ENCODE results near the gene GRID1.

The GRID1 gene

GRCh38 chr10:85604136-85604725, 762.4 kb downstream of the GRID1 start:
- Histone ChIP-seq H3K27me3 (no peaks in the 10 kb centered on the region), H3K9me3 (no peaks in the 10 kb centered on the region), H3K4me3 (no peak overlapping the region), H3K4me1 (no peaks in the 10 kb centered on the region), H3K27ac (no peak overlapping the region), H3K36me3 (peaks cover 0 to 4% (median 0%) of the 10 kb centered on the region in 3 donors)
- TF ChIP-seq CTCF (IDR thresholded peaks at IDR 0.05), result no peak
- intact Hi-C loops (cut with DNase I; ENCODE audit: low total_unique reads), result no loop called here
- no peak for DNase-seq

GRCh38 chr10:85603151-85603940, 763.2 kb downstream of the GRID1 start:
- Histone ChIP-seq H3K27me3 (no peaks in the 10 kb centered on the region), H3K36me3 (peaks cover 0 to 4% (median 0%) of the 10 kb centered on the region in 3 donors), H3K27ac (no peak overlapping the region), H3K4me3 (no peak overlapping the region), H3K4me1 (no peaks in the 10 kb centered on the region), H3K9me3 (no peaks in the 10 kb centered on the region)
- intact Hi-C loops (cut with DNase I; ENCODE audit: low total_unique reads), result no loop called here
- DNase-seq, result no peak
- no peak for TF ChIP-seq CTCF (IDR thresholded peaks at IDR 0.05)

GRCh38 chr10:85602713-85603112, 763.9 kb downstream of the GRID1 start:
- H3K9me3 ChIP-seq, result no peaks in the 10 kb centered on the region
- H3K4me3 ChIP-seq, result no peak overlapping the region
- intact Hi-C loops (cut with DNase I; ENCODE audit: low total_unique reads), result no loop called here
- peaks cover 0 to 4% (median 0%) of the 10 kb centered on the region in 3 donors for H3K36me3 ChIP-seq
- no peak for TF ChIP-seq CTCF (IDR thresholded peaks at IDR 0.05)
- DNase-seq, result no peak
- H3K27me3 ChIP-seq, result no peaks in the 10 kb centered on the region
- no peaks in the 10 kb centered on the region for H3K4me1 ChIP-seq
- no peak overlapping the region for H3K27ac ChIP-seq

- TF ChIP-seq CTCF (IDR thresholded peaks at IDR 0.05), result no peak
- H3K9me3 ChIP-seq, result no peaks in the 10 kb centered on the region
- peaks cover 0 to 4% (median 0%) of the 10 kb centered on the region in 3 donors for H3K36me3 ChIP-seq
- no peak overlapping the region for H3K27ac ChIP-seq
- intact Hi-C loops (cut with DNase I; ENCODE audit: low total_unique reads), result no loop called here
- DNase-seq, result no peak
- H3K27me3 ChIP-seq, result no peaks in the 10 kb centered on the region
- H3K4me1 ChIP-seq, result no peaks in the 10 kb centered on the region
- H3K4me3 ChIP-seq, result no peak overlapping the region
Measured at GRCh38 chr10:85602306-85602705, 764.3 kb downstream of the GRID1 start.

GRCh38 chr10:85601526-85601925, 765.1 kb downstream of the GRID1 start:
- H3K27me3 ChIP-seq, result no peaks in the 10 kb centered on the region
- H3K36me3 ChIP-seq, result peaks cover 0 to 4% (median 0%) of the 10 kb centered on the region in 3 donors
- no peaks in the 10 kb centered on the region for H3K4me1 ChIP-seq
- H3K27ac ChIP-seq, result no peak overlapping the region
- no peak for TF ChIP-seq CTCF (IDR thresholded peaks at IDR 0.05)
- H3K4me3 ChIP-seq, result no peak overlapping the region
- H3K9me3 ChIP-seq, result no peaks in the 10 kb centered on the region
- intact Hi-C loops (cut with DNase I; ENCODE audit: low total_unique reads), result no loop called here
- no peak for DNase-seq
